IMR-90 (cell line): ENCODE measurements around the gene TEX47. TPM values are rescaled to one million over a fixed set of nuclear protein-coding genes. Genes with fewer than 3 reads are reported as not detected.

Source experiments
- ATAC-seq: fragments of 200-7000 bp; cut with Tn5 transposase; 2 replicates; pipeline ENCODE4 v1.9.1; 2020; ENCODE audit warnings: low read depth, mild to moderate bottlenecking, moderate library complexity
- Bru-seq: library from RNA; stranded (reverse); fragments of 400-500 nt; gene quantifications from one replicate; lab custom pipeline; 2021; lab: Mats Ljungman, UMichigan
- BruChase-seq, 2 experiments: library from RNA; stranded (reverse); fragments of 400-500 nt; gene quantifications; one replicate each; lab custom pipeline; 2021; lab: Mats Ljungman, UMichigan
- BruUV-seq: library from RNA; stranded (reverse); fragments of 400-500 nt; replicated peaks from 2 replicates; lab custom pipeline; 2021; lab: Mats Ljungman, UMichigan
- CTCF ChIA-PET: fragments of 300-600 bp; formaldehyde crosslinking; extraction: SDS; loops from one replicate; lab custom pipeline; 2021; ENCODE audit warnings: antibody characterized with exemption; lab: Yijun Ruan, JAX
- POLR2A ChIA-PET: fragments of 300-600 bp; sonication (Branson Sonifier 250); formaldehyde crosslinking; loops from one replicate; lab custom pipeline; 2022; ENCODE audit warnings: antibody characterized with exemption; ENCODE audit not compliant: unreplicated experiment; lab: Charles Lee
- DNase-seq: peaks from one replicate; pipeline ENCODE4 v3.0.0; 2013
- H2AFZ ChIP-seq: replicated peaks from 2 replicates; pipeline ENCODE3; 2013; ENCODE audit warnings: low read length, mild to moderate bottlenecking; ENCODE audit not compliant: poor library complexity
- H2AK5ac ChIP-seq: 2 replicates; pipeline ENCODE4 v1.6.1; 2013; ENCODE audit warnings: low read depth, low read length, inconsistent platforms
- H2AK9ac ChIP-seq: replicated peaks from 2 replicates; pipeline ENCODE3; 2013; ENCODE audit warnings: mild to moderate bottlenecking, low read depth, low read length, moderate library complexity; ENCODE audit not compliant: poor library complexity
- H2BK120ac ChIP-seq: 2 replicates; pipeline ENCODE4 v1.6.1; 2013; ENCODE audit warnings: low read depth, low read length, inconsistent platforms
- H2BK15ac ChIP-seq: 3 replicates; pipeline ENCODE4 v1.6.1; 2013; ENCODE audit warnings: low read depth, low read length, inconsistent platforms
- H2BK20ac ChIP-seq: 2 replicates; pipeline ENCODE4 v1.6.1; 2013; ENCODE audit warnings: low read depth, mild to moderate bottlenecking, inconsistent platforms, low read length, moderate library complexity
- H2BK5ac ChIP-seq: 2 replicates; pipeline ENCODE4 v1.6.1; 2013; ENCODE audit warnings: mild to moderate bottlenecking, low read depth, low read length, inconsistent platforms; ENCODE audit not compliant: poor library complexity, severe bottlenecking
- H3K14ac ChIP-seq: replicated peaks from 2 replicates; pipeline ENCODE4 v1.6.1; 2013; ENCODE audit warnings: low read depth, low read length, inconsistent platforms
- H3K18ac ChIP-seq: 2 replicates; pipeline ENCODE4 v1.6.1; 2013; ENCODE audit warnings: low read depth, low read length, control low read depth
- H3K23ac ChIP-seq: 2 replicates; pipeline ENCODE4 v1.6.1; 2013; ENCODE audit warnings: low read depth, low read length, inconsistent platforms
- H3K27ac ChIP-seq: 2 replicates; pipeline ENCODE4 v1.5.1; 2013; ENCODE audit warnings: mild to moderate bottlenecking, control low read depth, low read length; ENCODE audit not compliant: insufficient read depth
- H3K27me3 ChIP-seq: 2 replicates; pipeline ENCODE4 v1.6.1; 2013; ENCODE audit warnings: low read length; ENCODE audit not compliant: control insufficient read depth, insufficient read depth
- H3K36me3 ChIP-seq: 2 replicates; pipeline ENCODE4 v1.6.1; 2013; ENCODE audit warnings: low read length, mixed read lengths; ENCODE audit not compliant: control insufficient read depth, insufficient read depth
- H3K4ac ChIP-seq: 2 replicates; pipeline ENCODE4 v1.6.1; 2013; ENCODE audit warnings: low read depth, low read length, inconsistent platforms
- H3K4me1 ChIP-seq: 2 replicates; pipeline ENCODE4 v1.6.1; 2013; ENCODE audit warnings: low read length, mixed read lengths; ENCODE audit not compliant: control insufficient read depth, insufficient read depth
- H3K4me2 ChIP-seq: 2 replicates; pipeline ENCODE4 v1.6.1; 2013; ENCODE audit warnings: low read depth, mild to moderate bottlenecking, control low read depth, low read length, moderate library complexity
- H3K4me3 ChIP-seq: 2 replicates; pipeline ENCODE4 v1.5.1; 2013; ENCODE audit warnings: low read depth, mild to moderate bottlenecking, control low read depth, low read length, moderate library complexity; ENCODE audit not compliant: insufficient read depth
- H3K56ac ChIP-seq: 2 replicates; pipeline ENCODE4 v1.6.1; 2013; ENCODE audit warnings: low read length, inconsistent platforms; ENCODE audit not compliant: insufficient read depth; ENCODE audit errors: extremely low read depth
- H3K79me1 ChIP-seq, 2 experiments: 2 replicates each; pipeline ENCODE4 v1.6.1; 2013; ENCODE audit warnings: low read length in 2 of 2, inconsistent platforms in 1 of 2, low read depth in 1 of 2
- H3K9ac ChIP-seq: 2 replicates; pipeline ENCODE4 v1.6.1; 2013; ENCODE audit warnings: low read depth, low read length, control low read depth
- H3K9me1 ChIP-seq: 2 replicates; pipeline ENCODE4 v1.6.1; 2013; ENCODE audit warnings: low read length, inconsistent platforms; ENCODE audit not compliant: insufficient read depth
- H3K9me3 ChIP-seq: 2 replicates; pipeline ENCODE4 v1.6.1; 2013; ENCODE audit warnings: low read length; ENCODE audit not compliant: control insufficient read depth, insufficient read depth
- H4K20me1 ChIP-seq: 2 replicates; pipeline ENCODE4 v1.6.1; 2013; ENCODE audit warnings: low read length, inconsistent platforms; ENCODE audit not compliant: insufficient read depth
- H4K5ac ChIP-seq: 2 replicates; pipeline ENCODE4 v1.6.1; 2013; ENCODE audit warnings: mild to moderate bottlenecking, low read depth, low read length, control low read depth
- H4K8ac ChIP-seq, 2 experiments: 2 replicates each; pipeline ENCODE4 v1.6.1; 2013; ENCODE audit warnings: low read depth in 2 of 2, low read length in 2 of 2, control low read depth in 1 of 2, inconsistent platforms in 1 of 2
- H4K91ac ChIP-seq: 2 replicates; pipeline ENCODE4 v1.6.1; 2013; ENCODE audit warnings: low read depth, low read length, inconsistent platforms; ENCODE audit not compliant: insufficient read depth
- BHLHE40 ChIP-seq: fragments of 150-350 bp; IDR thresholded peaks from 2 replicates; pipeline ENCODE4 v1.6.1; 2016; ENCODE audit warnings: mild to moderate bottlenecking, low read depth, low read length
- CEBPB ChIP-seq: IDR thresholded peaks from 2 replicates; pipeline ENCODE4 v1.6.1; 2012; ENCODE audit warnings: low read depth, low read length, improper control_type of control experiment
- CHD1 ChIP-seq: IDR thresholded peaks from 2 replicates; pipeline ENCODE4 v1.6.1; 2012; ENCODE audit warnings: low read depth, low read length, improper control_type of control experiment
- ELK1 ChIP-seq: fragments of 150-350 bp; IDR thresholded peaks from 2 replicates; pipeline ENCODE4 v1.6.1; 2016; ENCODE audit warnings: low read depth, mild to moderate bottlenecking, low read length, moderate library complexity, borderline replicate concordance
- FOS ChIP-seq: fragments of 150-350 bp; IDR thresholded peaks from 2 replicates; pipeline ENCODE4 v1.6.1; 2016; ENCODE audit warnings: low read depth, low read length
- MAFK ChIP-seq: IDR thresholded peaks from 2 replicates; pipeline ENCODE4 v1.6.1; 2012; ENCODE audit warnings: low read depth, low read length, improper control_type of control experiment
- MAZ ChIP-seq: IDR thresholded peaks from 2 replicates; pipeline ENCODE4 v1.6.1; 2012; ENCODE audit warnings: low read depth, mild to moderate bottlenecking, low read length, improper control_type of control experiment, moderate library complexity, borderline replicate concordance
- MXI1 ChIP-seq: IDR thresholded peaks from 2 replicates; pipeline ENCODE4 v1.6.1; 2012; ENCODE audit warnings: low read depth, mild to moderate bottlenecking, low read length, moderate library complexity, borderline replicate concordance
- NFE2L2 ChIP-seq: fragments of 150-350 bp; IDR thresholded peaks from 2 replicates; pipeline ENCODE4 v1.6.1; 2016; ENCODE audit warnings: low read depth, mild to moderate bottlenecking, low read length
- POLR2A ChIP-seq: IDR thresholded peaks from 2 replicates; pipeline ENCODE4 v1.6.1; 2012; ENCODE audit warnings: mild to moderate bottlenecking, low read depth, low read length
- RAD21 ChIP-seq: IDR thresholded peaks from 2 replicates; pipeline ENCODE4 v1.6.1; 2012; ENCODE audit warnings: low read length, improper control_type of control experiment
- RCOR1 ChIP-seq: IDR thresholded peaks from 2 replicates; pipeline ENCODE4 v1.6.1; 2012; ENCODE audit warnings: mild to moderate bottlenecking, low read length, improper control_type of control experiment; ENCODE audit not compliant: insufficient replicate concordance
- RFX5 ChIP-seq: IDR thresholded peaks from 2 replicates; pipeline ENCODE4 v1.8.0; 2012; ENCODE audit warnings: low read depth, mild to moderate bottlenecking, low read length, moderate library complexity
- SMC3 ChIP-seq: fragments of 150-350 bp; IDR thresholded peaks from 2 replicates; pipeline ENCODE4 v1.6.1; 2016; ENCODE audit warnings: low read depth, mild to moderate bottlenecking, antibody characterized with exemption, low read length, moderate library complexity
- WGBS, 2 experiments: methylation state at CpG; one replicate each; pipeline versions ENCODE4 v1.1.5 to v1.1.7; 2013; ENCODE audit warnings: missing lambda C conversion rate in 2 of 2; ENCODE audit not compliant: insufficient read length in 1 of 2; ENCODE audit errors: extremely low coverage in 2 of 2; 5-methylcytosine and 5-hydroxymethylcytosine counted together
- dilution Hi-C: fragments of 300-500 bp; cut with HindIII; formaldehyde crosslinking; loops from one replicate; pipeline ENCODE4 v1.14.3; 2018; ENCODE audit warnings: low sequenced_read_pairs; ENCODE audit not compliant: unreplicated experiment
- in situ Hi-C: fragments of 300-500 bp; cut with MboI; formaldehyde crosslinking; loops from 3 replicates; pipeline ENCODE4 v1.14.3; 2019; ENCODE audit warnings: low sequenced_read_pairs, inconsistent platforms, mixed read lengths
- intact Hi-C: fragments of 100-400 bp; cut with micrococcal nuclease; formaldehyde crosslinking; loops from 2 replicates; pipeline ENCODE4 v1.10.0; 2022
- long read RNA-seq: library from polyadenylated mRNA; unstranded; transcript quantifications from one replicate; pipeline ENCODE4 v2.0.0, GENCODE V29; 2021; ENCODE audit not compliant: unreplicated experiment
- polyA plus RNA-seq, 3 experiments: library from polyadenylated mRNA; depleted of rRNA; stranded (reverse); fragments of >200 nt; gene quantifications; 2 replicates each; pipeline ENCODE4 v1.2.3, GENCODE V29; 2012; ENCODE audit warnings: low replicate concordance in 1 of 3
- total RNA-seq: library from RNA; depleted of rRNA; stranded (reverse); fragments of >200 nt; gene quantifications from 2 replicates; pipeline ENCODE4 v1.2.3, GENCODE V29; 2012; rRNA removed
- TF ChIP-seq, protein P1 (sequence below): fragments of 150-350 bp; IDR thresholded peaks from 2 replicates; pipeline ENCODE4 v1.6.1; 2017; ENCODE audit warnings: mild to moderate bottlenecking, antibody characterized with exemption, low read length, low read depth
- TF ChIP-seq, protein P2 (sequence below): conservative IDR thresholded peaks from 2 replicates; pipeline ENCODE4 v1.5.1; 2012; ENCODE audit warnings: mild to moderate bottlenecking, low read depth, low read length, improper control_type of control experiment

The TEX47 gene
- not detected in 2 replicates for total RNA-seq
- not detected in 2 replicates for polyA plus RNA-seq (2012; rRNA removed)
- polyA plus RNA-seq (2012; cell fraction: cytosol; rRNA removed), result not detected in 2 replicates
- polyA plus RNA-seq (2012; cell fraction: nucleus; rRNA removed; ENCODE audit: low replicate concordance), result not detected in 2 replicates
- Bru-seq, nascent RNA, result not detected
- not detected for BruChase-seq, experiment 1, labeled RNA remaining after a 6-hour chase
- BruChase-seq, experiment 2, labeled RNA remaining after a 2-hour chase, result not detected
- long read RNA-seq, result 0 reads

GRCh38 chr7:88795553-88795952 lies at the start of gene TEX47:
Gene TEX47, minus strand, starts transcription at chr7:88795737. Its CDS starts 795 bp downstream, at chr7:88794942.
- Histone ChIP-seq H2AFZ (no peak within 1 kb of the TSS), H3K27me3 (no peaks in the 10 kb centered on the region), H3K23ac (no peak within 1 kb of the TSS), H4K91ac (no peak within 1 kb of the TSS), H2BK20ac (no peak within 1 kb of the TSS), H3K4me1 (no peaks in the 10 kb centered on the region), H2BK5ac (no peak within 1 kb of the TSS), H3K27ac (no peak within 1 kb of the TSS), H3K9ac (no peak within 1 kb of the TSS), H3K9me3 (peaks cover 2% of the 10 kb centered on the region), H3K14ac (no peak within 1 kb of the TSS), H2BK15ac (no peak within 1 kb of the TSS), H4K5ac (no peak within 1 kb of the TSS), H4K8ac (no peak within 1 kb of the TSS), H3K18ac (no peak within 1 kb of the TSS), H2AK9ac (no peak within 1 kb of the TSS), H3K79me1 (no peaks in the 10 kb centered on the region), H4K20me1 (no peaks in the 10 kb centered on the region), H3K4me3 (no peak within 1 kb of the TSS), H3K36me3 (no peaks in the 10 kb centered on the region), H3K9me1 (no peaks in the 10 kb centered on the region), H3K4me2 (no peak within 1 kb of the TSS), H3K56ac (no peak within 1 kb of the TSS), H3K4ac (no peak within 1 kb of the TSS), H2BK120ac (no peak within 1 kb of the TSS), H2AK5ac (no peak within 1 kb of the TSS)
- POLR2A ChIA-PET, result no interaction called here
- ATAC-seq, result no peak
- BruUV-seq, result no TSS peak
- in situ Hi-C loops, result loop anchor here (25.0 kb wide), 2 partner anchors 1292 to 1517 kb away; partner anchors contain the start of gene FAM237B
- dilution Hi-C loops, result no loop called here
- no peak for DNase-seq
- TF ChIP-seq MAFK, result no peak
- no peak for TF ChIP-seq NFE2L2
- no peak for TF ChIP-seq CEBPB
- TF ChIP-seq, protein P1, sequence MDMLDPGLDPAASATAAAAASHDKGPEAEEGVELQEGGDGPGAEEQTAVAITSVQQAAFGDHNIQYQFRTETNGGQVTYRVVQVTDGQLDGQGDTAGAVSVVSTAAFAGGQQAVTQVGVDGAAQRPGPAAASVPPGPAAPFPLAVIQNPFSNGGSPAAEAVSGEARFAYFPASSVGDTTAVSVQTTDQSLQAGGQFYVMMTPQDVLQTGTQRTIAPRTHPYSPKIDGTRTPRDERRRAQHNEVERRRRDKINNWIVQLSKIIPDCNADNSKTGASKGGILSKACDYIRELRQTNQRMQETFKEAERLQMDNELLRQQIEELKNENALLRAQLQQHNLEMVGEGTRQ, result no peak
- TF ChIP-seq RCOR1, result no peak
- no peak for TF ChIP-seq FOS
- TF ChIP-seq MAZ, result no peak
- no peak for TF ChIP-seq POLR2A
- no peak for TF ChIP-seq MXI1
- no peak for TF ChIP-seq SMC3
- TF ChIP-seq BHLHE40, result no peak
- no peak for TF ChIP-seq RAD21
- TF ChIP-seq CHD1, result no peak
- no peak for TF ChIP-seq RFX5
- TF ChIP-seq, protein P2, sequence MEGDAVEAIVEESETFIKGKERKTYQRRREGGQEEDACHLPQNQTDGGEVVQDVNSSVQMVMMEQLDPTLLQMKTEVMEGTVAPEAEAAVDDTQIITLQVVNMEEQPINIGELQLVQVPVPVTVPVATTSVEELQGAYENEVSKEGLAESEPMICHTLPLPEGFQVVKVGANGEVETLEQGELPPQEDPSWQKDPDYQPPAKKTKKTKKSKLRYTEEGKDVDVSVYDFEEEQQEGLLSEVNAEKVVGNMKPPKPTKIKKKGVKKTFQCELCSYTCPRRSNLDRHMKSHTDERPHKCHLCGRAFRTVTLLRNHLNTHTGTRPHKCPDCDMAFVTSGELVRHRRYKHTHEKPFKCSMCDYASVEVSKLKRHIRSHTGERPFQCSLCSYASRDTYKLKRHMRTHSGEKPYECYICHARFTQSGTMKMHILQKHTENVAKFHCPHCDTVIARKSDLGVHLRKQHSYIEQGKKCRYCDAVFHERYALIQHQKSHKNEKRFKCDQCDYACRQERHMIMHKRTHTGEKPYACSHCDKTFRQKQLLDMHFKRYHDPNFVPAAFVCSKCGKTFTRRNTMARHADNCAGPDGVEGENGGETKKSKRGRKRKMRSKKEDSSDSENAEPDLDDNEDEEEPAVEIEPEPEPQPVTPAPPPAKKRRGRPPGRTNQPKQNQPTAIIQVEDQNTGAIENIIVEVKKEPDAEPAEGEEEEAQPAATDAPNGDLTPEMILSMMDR, result no peak
- no peak for TF ChIP-seq ELK1
- intact Hi-C loops, result no loop called here
- 50% methylated on average over 2 of the region's 7 CpGs; no CpG with 5 or more reads in 1 of the 2 experiments for WGBS, 2 experiments
- CTCF ChIA-PET, result no interaction called here
